Cardiac muscle cell (in vitro differentiated cells and primary cell): ENCODE results near the gene INSYN2B. TPM values are rescaled to one million over a fixed set of nuclear protein-coding genes. Genes with fewer than 3 reads are reported as not detected.

Experiments used
- DNase-seq, 2 donors: peaks; one replicate each; pipeline versions ENCODE4 v3.0.0 to v3.0.0-alpha.2; 2010 to 2017; ENCODE audit warnings: low read depth in 1 of 2, low spot score in 1 of 2
- H3K27ac ChIP-seq: fragments of 200-600 bp; sonication (generic); 2 replicates; pipeline ENCODE4 v1.5.1; 2016
- H3K27me3 ChIP-seq: fragments of 200-600 bp; sonication (generic); 2 replicates; pipeline ENCODE4 v1.6.0; 2016; ENCODE audit warnings: control low read depth
- H3K36me3 ChIP-seq: fragments of 200-600 bp; sonication (generic); 2 replicates; pipeline ENCODE4 v1.5.1; 2016; ENCODE audit warnings: control low read depth
- H3K4me1 ChIP-seq: fragments of 200-600 bp; sonication (generic); 2 replicates; pipeline ENCODE4 v1.8.1; 2017; ENCODE audit warnings: low read depth, mild to moderate bottlenecking, mixed run types
- H3K4me3 ChIP-seq: fragments of 200-600 bp; sonication (generic); 2 replicates; pipeline ENCODE4 v1.5.1; 2016; ENCODE audit warnings: mild to moderate bottlenecking
- H3K9me3 ChIP-seq: fragments of 200-600 bp; sonication (generic); 2 replicates; pipeline ENCODE4 v1.5.1; 2017; ENCODE audit warnings: low read depth, mild to moderate bottlenecking, control low read depth
- CTCF ChIP-seq: IDR thresholded peaks from 2 replicates; pipeline ENCODE4 v1.5.1; 2012; ENCODE audit warnings: low read depth, mild to moderate bottlenecking, low read length
- polyA plus RNA-seq: library from polyadenylated mRNA; unstranded; fragments of >200 nt; fragmentation: Nextera tagmentation; extraction: Ambion mirVana; gene quantifications from 2 replicates; pipeline ENCODE4 v1.2.1, GENCODE V29; 2016
- total RNA-seq: library from RNA; depleted of rRNA; stranded (reverse); fragments of >200 nt; gene quantifications from 2 replicates; pipeline ENCODE4 v1.2.3, GENCODE V29; 2016

INSYN2B gene
- total and polyA plus RNA-seq, 2 experiments from 2014 or later = 1.6 to 9.3 TPM

- no peaks in the 10 kb centered on the region for H3K4me1 ChIP-seq
- H3K27me3 ChIP-seq = no peaks in the 10 kb centered on the region
- DNase-seq = no peak
- no peaks in the 10 kb centered on the region for H3K9me3 ChIP-seq
- no peak for TF ChIP-seq CTCF
- no peak overlapping the region for H3K27ac ChIP-seq
- no peaks in the 10 kb centered on the region for H3K36me3 ChIP-seq
- no peak overlapping the region for H3K4me3 ChIP-seq
Measured at GRCh38 chr5:169989365-169989764, 9.1 kb upstream of the INSYN2B start.

GRCh38 chr5:169988947-169989346, 8.7 kb upstream of the INSYN2B start:
- DNase-seq = no peak
- Histone ChIP-seq H3K4me1 (no peaks in the 10 kb centered on the region), H3K27me3 (no peaks in the 10 kb centered on the region), H3K27ac (no peak overlapping the region), H3K9me3 (no peaks in the 10 kb centered on the region), H3K4me3 (no peak overlapping the region), H3K36me3 (no peaks in the 10 kb centered on the region)
- TF ChIP-seq CTCF = no peak

- Histone ChIP-seq H3K36me3 (no peaks in the 10 kb centered on the region), H3K27me3 (no peaks in the 10 kb centered on the region), H3K27ac (no peak overlapping the region), H3K9me3 (no peaks in the 10 kb centered on the region), H3K4me1 (no peaks in the 10 kb centered on the region), H3K4me3 (no peak overlapping the region)
- TF ChIP-seq CTCF = no peak
- no peak for DNase-seq
Measured at GRCh38 chr5:169988206-169988605, 7.9 kb upstream of the INSYN2B start.

GRCh38 chr5:169979871-169980270, 424 bp downstream of the INSYN2B start:
- H3K4me3 ChIP-seq = peak overlapping the region; percentile 40
- peaks cover 4% of the 10 kb centered on the region for H3K27me3 ChIP-seq
- no peaks in the 10 kb centered on the region for H3K36me3 ChIP-seq
- TF ChIP-seq CTCF = no peak
- no peak overlapping the region for H3K27ac ChIP-seq
- H3K9me3 ChIP-seq = no peaks in the 10 kb centered on the region
- peaks cover 21% of the 10 kb centered on the region for H3K4me1 ChIP-seq
- DNase-seq = no peak

GRCh38 chr5:169978714-169979113, 1.6 kb downstream of the INSYN2B start:
- Histone ChIP-seq H3K4me1 (peaks cover 21% of the 10 kb centered on the region), H3K36me3 (no peaks in the 10 kb centered on the region), H3K4me3 (no peak overlapping the region), H3K9me3 (no peaks in the 10 kb centered on the region), H3K27me3 (peaks cover 4% of the 10 kb centered on the region), H3K27ac (no peak overlapping the region)
- DNase-seq = no peak
- TF ChIP-seq CTCF = no peak
